H9 (cell line): ENCODE data around the gene NSG1. TPM values are rescaled to one million over a fixed set of nuclear protein-coding genes. Genes with fewer than 3 reads are reported as not detected.

Experiments used
- DNase-seq: peaks from one replicate; pipeline ENCODE4 v3.0.0-alpha.2; 2017
- H2AFZ ChIP-seq: one replicate; pipeline ENCODE4 v1.6.1; 2013; ENCODE audit warnings: mild to moderate bottlenecking, low read length, control low read depth, moderate library complexity
- H2AK5ac ChIP-seq: 2 replicates; pipeline ENCODE4 v1.6.1; 2013; ENCODE audit warnings: low read length, control low read depth, mixed read lengths; ENCODE audit not compliant: insufficient read length
- H2BK120ac ChIP-seq: one replicate; pipeline ENCODE4 v1.6.1; 2013; ENCODE audit warnings: low read depth, mild to moderate bottlenecking, low read length, control low read depth, inconsistent platforms; ENCODE audit not compliant: poor library complexity, severe bottlenecking
- H2BK12ac ChIP-seq: 2 replicates; pipeline ENCODE4 v1.6.1; 2013; ENCODE audit warnings: low read length, control low read depth, mixed read lengths, low read depth; ENCODE audit not compliant: insufficient read length
- H2BK15ac ChIP-seq: 2 replicates; pipeline ENCODE4 v1.6.1; 2013; ENCODE audit warnings: low read depth, low read length, control low read depth
- H2BK20ac ChIP-seq: one replicate; pipeline ENCODE4 v1.6.1; 2013; ENCODE audit warnings: low read depth, mild to moderate bottlenecking, low read length, control low read depth, inconsistent platforms; ENCODE audit not compliant: poor library complexity, severe bottlenecking
- H2BK5ac ChIP-seq: 2 replicates; pipeline ENCODE4 v1.6.1; 2013; ENCODE audit warnings: low read length, control low read depth, mixed read lengths; ENCODE audit not compliant: insufficient read length
- H3K14ac ChIP-seq: 2 replicates; pipeline ENCODE4 v1.6.1; 2013; ENCODE audit warnings: low read length, control low read depth; ENCODE audit not compliant: insufficient read depth
- H3K18ac ChIP-seq: 2 replicates; pipeline ENCODE4 v1.6.1; 2013; ENCODE audit warnings: low read depth, mild to moderate bottlenecking, mixed read lengths, low read length, control low read depth; ENCODE audit not compliant: insufficient read length
- H3K23ac ChIP-seq: 2 replicates; pipeline ENCODE4 v1.6.1; 2013; ENCODE audit warnings: low read length, control low read depth, mixed read lengths, low read depth; ENCODE audit not compliant: insufficient read length
- H3K23me2 ChIP-seq: 2 replicates; pipeline ENCODE4 v1.6.1; 2013; ENCODE audit warnings: low read depth, mild to moderate bottlenecking, mixed read lengths, low read length, control low read depth; ENCODE audit not compliant: insufficient read length, poor library complexity, severe bottlenecking
- H3K27ac ChIP-seq: 2 replicates; pipeline ENCODE4 v1.5.1; 2013; ENCODE audit warnings: low read length, control low read depth, mixed read lengths, low read depth; ENCODE audit not compliant: insufficient read length
- H3K27me3 ChIP-seq: 2 replicates; pipeline ENCODE4 v1.6.1; 2013; ENCODE audit warnings: low read length, control low read depth, inconsistent platforms; ENCODE audit not compliant: insufficient read depth
- H3K4ac ChIP-seq: 2 replicates; pipeline ENCODE4 v1.6.1; 2013; ENCODE audit warnings: low read depth, mild to moderate bottlenecking, control low read depth, inconsistent platforms, low read length, moderate library complexity
- H3K4me1 ChIP-seq: 2 replicates; pipeline ENCODE4 v1.6.1; 2013; ENCODE audit warnings: low read length, control low read depth, inconsistent platforms; ENCODE audit not compliant: insufficient read depth
- H3K4me2 ChIP-seq: 2 replicates; pipeline ENCODE4 v1.6.1; 2013; ENCODE audit warnings: low read length, control low read depth, mixed read lengths; ENCODE audit not compliant: insufficient read length, insufficient read depth
- H3K56ac ChIP-seq: 2 replicates; pipeline ENCODE4 v1.6.1; 2013; ENCODE audit warnings: low read depth, mild to moderate bottlenecking, mixed read lengths, low read length, control low read depth; ENCODE audit not compliant: insufficient read length
- H3K79me1 ChIP-seq: 2 replicates; pipeline ENCODE4 v1.6.1; 2013; ENCODE audit warnings: low read depth, mild to moderate bottlenecking, moderate library complexity, low read length, control low read depth, inconsistent platforms; ENCODE audit not compliant: insufficient read depth, poor library complexity, severe bottlenecking
- H3K79me2 ChIP-seq: 2 replicates; pipeline ENCODE4 v1.6.1; 2013; ENCODE audit warnings: low read length, control low read depth, inconsistent platforms; ENCODE audit not compliant: insufficient read depth
- H3K9ac ChIP-seq: 2 replicates; pipeline ENCODE4 v1.6.1; 2013; ENCODE audit warnings: low read length, control low read depth, mixed read lengths; ENCODE audit not compliant: insufficient read length; ENCODE audit errors: extremely low read depth
- H3K9me3 ChIP-seq: one replicate; pipeline ENCODE4 v1.6.1; 2013; ENCODE audit warnings: low read depth, low read length, inconsistent platforms; ENCODE audit not compliant: control insufficient read depth
- H3T11ph ChIP-seq: one replicate; pipeline ENCODE4 v1.6.1; 2013; ENCODE audit warnings: mild to moderate bottlenecking, low read length, control low read depth, inconsistent platforms
- H4K20me1 ChIP-seq: one replicate; pipeline ENCODE4 v1.6.1; 2013; ENCODE audit not compliant: control insufficient read depth, insufficient read length, insufficient read depth
- H4K5ac ChIP-seq: 2 replicates; pipeline ENCODE4 v1.6.1; 2013; ENCODE audit warnings: low read depth, mild to moderate bottlenecking, mixed read lengths, low read length, control low read depth; ENCODE audit not compliant: insufficient read length
- H4K8ac ChIP-seq: replicated peaks from 2 replicates; pipeline ENCODE4 v1.6.1; 2013; ENCODE audit warnings: low read length, control low read depth, mixed read lengths, low read depth; ENCODE audit not compliant: insufficient read length
- H4K91ac ChIP-seq: 2 replicates; pipeline ENCODE4 v1.6.1; 2013; ENCODE audit warnings: low read depth, mild to moderate bottlenecking, moderate library complexity, mixed read lengths, low read length, control low read depth; ENCODE audit not compliant: insufficient read length
- H3K27ac Mint-ChIP-seq, 3 experiments: 2 replicates in 2 of 3; 3 replicates in 1 of 3; pipeline ENCODE4 v1.8.0; 2020 to 2021; ENCODE audit warnings: mixed read lengths in 3 of 3, mild to moderate bottlenecking in 1 of 3, moderate library complexity in 1 of 3
- H3K27me3 Mint-ChIP-seq: 2 replicates; pipeline ENCODE4 v1.8.0; 2021; ENCODE audit warnings: low read depth, mild to moderate bottlenecking, moderate library complexity, mixed read lengths
- H3K36me3 Mint-ChIP-seq, 3 experiments: 2 replicates in 2 of 3; 3 replicates in 1 of 3; pipeline ENCODE4 v1.8.0; 2020 to 2021; ENCODE audit warnings: low read depth in 3 of 3, mixed read lengths in 3 of 3; ENCODE audit not compliant: insufficient read depth in 1 of 3
- H3K4me1 Mint-ChIP-seq, 2 experiments: 2 replicates each; pipeline ENCODE4 v1.8.0; 2020; ENCODE audit warnings: mixed read lengths in 2 of 2
- H3K4me3 Mint-ChIP-seq, 2 experiments: 2 replicates in 1 of 2; 3 replicates in 1 of 2; pipeline ENCODE4 v1.8.0; 2020 to 2021; ENCODE audit warnings: mild to moderate bottlenecking in 2 of 2, mixed read lengths in 2 of 2, moderate library complexity in 1 of 2
- H3K9me3 Mint-ChIP-seq, 2 experiments: 2 replicates in 1 of 2; 3 replicates in 1 of 2; pipeline ENCODE4 v1.8.0; 2020; ENCODE audit warnings: mild to moderate bottlenecking in 2 of 2, mixed read lengths in 2 of 2, moderate library complexity in 1 of 2
- CTCF ChIP-seq: fragments of 200-600 bp; sonication (generic); conservative IDR thresholded peaks from 3 replicates; pipeline ENCODE4 v1.8.0; 2021; ENCODE audit warnings: antibody characterized with exemption, mild to moderate bottlenecking
- whole genome bisulfite sequencing: extraction: QIAGEN DNeasy Blood & Tissue Kit; methylation state at CpG from one replicate; pipeline ENCODE4 v1.1.7; 2013; ENCODE audit warnings: missing lambda C conversion rate, low lambda C conversion rate, mixed read lengths; ENCODE audit not compliant: insufficient read length; ENCODE audit errors: extremely low coverage; 5-methylcytosine and 5-hydroxymethylcytosine counted together
- total RNA-seq: library from RNA; stranded (reverse); gene quantifications from 2 replicates; pipeline ENCODE4 v1.2.1, GENCODE V29; 2021

Gene NSG1
- total RNA-seq, 1 experiment from 2014 or later: 9.3 TPM

GRCh38 chr4:4427886-4428285 lies 41.0 kb downstream of the NSG1 start:
- Histone ChIP-seq H2BK120ac (no peak overlapping the region), H2BK12ac (no peak overlapping the region), H3K9ac (no peak overlapping the region), H3K4me2 (no peak overlapping the region), H3K18ac (no peak overlapping the region), H2BK15ac (no peak overlapping the region), H2BK20ac (no peak overlapping the region), H2AK5ac (no peak overlapping the region), H3K4ac (no peak overlapping the region), H4K20me1 (no peaks in the 10 kb centered on the region), H3T11ph (no peak overlapping the region), H2BK5ac (no peak overlapping the region), H3K9me3 (no peaks in the 10 kb centered on the region), H2AFZ (no peak overlapping the region), H3K56ac (no peak overlapping the region), H4K8ac (no peak overlapping the region), H3K23ac (no peak overlapping the region), H4K91ac (no peak overlapping the region), H3K27ac (no peak overlapping the region), H3K79me2 (no peaks in the 10 kb centered on the region), H3K23me2 (no peaks in the 10 kb centered on the region), H3K79me1 (no peaks in the 10 kb centered on the region), H3K4me1 (peaks cover 37% of the 10 kb centered on the region), H4K5ac (no peak overlapping the region), H3K14ac (no peak overlapping the region), H3K27me3 (no peaks in the 10 kb centered on the region)
- H3K9me3 Mint-ChIP-seq: no peaks in the 10 kb centered on the region
- H3K27ac Mint-ChIP-seq: no peak overlapping the region; a peak in 2 of 7 replicates
- H3K36me3 Mint-ChIP-seq: peaks cover 0 to 6% (median 2%) of the 10 kb centered on the region in 3 experiments; a peak in 3 of 7 replicates
- peaks cover 58 to 60% of the 10 kb centered on the region in 2 experiments for H3K4me1 Mint-ChIP-seq
- TF ChIP-seq CTCF: no peak
- DNase-seq: no peak
- no peak overlapping the region for H3K4me3 Mint-ChIP-seq
- H3K27me3 Mint-ChIP-seq: peaks cover 8% of the 10 kb centered on the region
- WGBS: no CpG with 5 or more reads among the region's 5 CpGs
